HEK293 (cell line): ENCODE data around the gene INTS6.

Experiments
- AEBP2 ChIP-seq: fragments of 450-650 bp; formaldehyde crosslinking; IDR thresholded peaks from 2 replicates; pipeline ENCODE4 v1.5.1; 2016; ENCODE audit warnings: missing biosample characterization, missing genetic modification characterization, borderline replicate concordance
- CTCF ChIP-seq: fragments of 450-650 bp; formaldehyde crosslinking; IDR thresholded peaks from 2 replicates; pipeline ENCODE4 v1.5.1; 2016; ENCODE audit warnings: missing biosample characterization, missing genetic modification characterization
- HIC1 ChIP-seq: fragments of 450-650 bp; formaldehyde crosslinking; IDR thresholded peaks from 2 replicates; pipeline ENCODE4 v1.5.1; 2016; ENCODE audit warnings: missing biosample characterization, missing genetic modification characterization
- REPIN1 ChIP-seq: fragments of 450-650 bp; formaldehyde crosslinking; IDR thresholded peaks from 2 replicates; pipeline ENCODE4 v1.5.1; 2017; ENCODE audit warnings: missing biosample characterization, missing genetic modification characterization, low read depth
- SALL2 ChIP-seq: fragments of 450-650 bp; formaldehyde crosslinking; IDR thresholded peaks from 2 replicates; pipeline ENCODE4 v1.5.0; 2017; ENCODE audit warnings: missing biosample characterization, mild to moderate bottlenecking, missing genetic modification characterization, borderline replicate concordance
- YY1 ChIP-seq: fragments of 450-650 bp; formaldehyde crosslinking; IDR thresholded peaks from 2 replicates; pipeline ENCODE4 v1.5.1; 2018; ENCODE audit warnings: missing biosample characterization, missing genetic modification characterization
- ZBTB11 ChIP-seq: fragments of 450-650 bp; formaldehyde crosslinking; conservative IDR thresholded peaks from 2 replicates; pipeline ENCODE4 v1.5.1; 2016; ENCODE audit warnings: low read depth, missing biosample characterization, missing genetic modification characterization
- ZNF140 ChIP-seq: fragments of 450-650 bp; formaldehyde crosslinking; IDR thresholded peaks from 2 replicates; pipeline ENCODE4 v1.5.1; 2016; ENCODE audit warnings: missing biosample characterization, missing genetic modification characterization
- ZNF175 ChIP-seq: fragments of 450-650 bp; formaldehyde crosslinking; IDR thresholded peaks from 2 replicates; pipeline ENCODE4 v1.5.1; 2016; ENCODE audit warnings: missing biosample characterization, missing genetic modification characterization
- ZNF362 ChIP-seq: fragments of 450-650 bp; formaldehyde crosslinking; IDR thresholded peaks from 2 replicates; pipeline ENCODE4 v1.5.1; 2016; ENCODE audit warnings: missing biosample characterization, missing genetic modification characterization
- ZNF549 ChIP-seq: fragments of 450-650 bp; IDR thresholded peaks from 2 replicates; pipeline ENCODE4 v1.5.1; 2018; ENCODE audit warnings: missing biosample characterization, missing genetic modification characterization, mild to moderate bottlenecking, inconsistent platforms, moderate library complexity
- ZNF623 ChIP-seq: fragments of 450-650 bp; formaldehyde crosslinking; IDR thresholded peaks from 2 replicates; pipeline ENCODE4 v1.5.1; 2016; ENCODE audit warnings: missing biosample characterization, missing genetic modification characterization
- ZNF639 ChIP-seq: fragments of 450-650 bp; formaldehyde crosslinking; IDR thresholded peaks from 2 replicates; pipeline ENCODE4 v1.5.1; 2016; ENCODE audit warnings: missing biosample characterization, missing genetic modification characterization
- ZNF670 ChIP-seq: fragments of 450-650 bp; formaldehyde crosslinking; IDR thresholded peaks from 2 replicates; pipeline ENCODE4 v1.5.1; 2016; ENCODE audit warnings: missing biosample characterization, missing genetic modification characterization, low read depth

- no peak for TF ChIP-seq CTCF (tag by site-specific recombination)
- TF ChIP-seq REPIN1, result no peak
- no peak for TF ChIP-seq ZNF362 (tag by site-specific recombination)
- TF ChIP-seq ZBTB11, result no peak
- no peak for TF ChIP-seq AEBP2 (tag by site-specific recombination)
- no peak for TF ChIP-seq YY1 (tag by site-specific recombination)
- TF ChIP-seq ZNF140 (tag by site-specific recombination), result no peak
- no peak for TF ChIP-seq SALL2 (tag by site-specific recombination)
- no peak for TF ChIP-seq ZNF670 (tag by site-specific recombination)
- TF ChIP-seq HIC1 (tag by site-specific recombination), result no peak
- no peak for TF ChIP-seq ZNF175
- TF ChIP-seq ZNF639 (tag by site-specific recombination), result no peak
- no peak for TF ChIP-seq ZNF623 (tag by site-specific recombination)
- TF ChIP-seq ZNF549 (tag by site-specific recombination), result no peak
Measured at GRCh38 chr13:51456510-51456909, 3.7 kb upstream of the INTS6 start.
